ENCODE measurements around the gene TNFSF4. TPM values are rescaled to one million over a fixed set of nuclear protein-coding genes. Genes with fewer than 3 reads are reported as not detected.
A peak's percentile ranks its signal among the peaks of the same experiment; 100 is the strongest.
"Not testable (repeated sequence)": the region's sequence is repeated elsewhere in the genome, so short reads cannot be mapped to it uniquely, and the experiment has no call there.

TNFSF4 gene, protein sequence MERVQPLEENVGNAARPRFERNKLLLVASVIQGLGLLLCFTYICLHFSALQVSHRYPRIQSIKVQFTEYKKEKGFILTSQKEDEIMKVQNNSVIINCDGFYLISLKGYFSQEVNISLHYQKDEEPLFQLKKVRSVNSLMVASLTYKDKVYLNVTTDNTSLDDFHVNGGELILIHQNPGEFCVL
- 1 to 10 TPM; 1.9 to 2.3 TPM for total RNA-seq
- long read RNA-seq, partial matches to known transcripts, result 1 of 2 reads
- long read RNA-seq, other reads (novel, unspliced or antisense), result 1 of 2 reads

DNA sequence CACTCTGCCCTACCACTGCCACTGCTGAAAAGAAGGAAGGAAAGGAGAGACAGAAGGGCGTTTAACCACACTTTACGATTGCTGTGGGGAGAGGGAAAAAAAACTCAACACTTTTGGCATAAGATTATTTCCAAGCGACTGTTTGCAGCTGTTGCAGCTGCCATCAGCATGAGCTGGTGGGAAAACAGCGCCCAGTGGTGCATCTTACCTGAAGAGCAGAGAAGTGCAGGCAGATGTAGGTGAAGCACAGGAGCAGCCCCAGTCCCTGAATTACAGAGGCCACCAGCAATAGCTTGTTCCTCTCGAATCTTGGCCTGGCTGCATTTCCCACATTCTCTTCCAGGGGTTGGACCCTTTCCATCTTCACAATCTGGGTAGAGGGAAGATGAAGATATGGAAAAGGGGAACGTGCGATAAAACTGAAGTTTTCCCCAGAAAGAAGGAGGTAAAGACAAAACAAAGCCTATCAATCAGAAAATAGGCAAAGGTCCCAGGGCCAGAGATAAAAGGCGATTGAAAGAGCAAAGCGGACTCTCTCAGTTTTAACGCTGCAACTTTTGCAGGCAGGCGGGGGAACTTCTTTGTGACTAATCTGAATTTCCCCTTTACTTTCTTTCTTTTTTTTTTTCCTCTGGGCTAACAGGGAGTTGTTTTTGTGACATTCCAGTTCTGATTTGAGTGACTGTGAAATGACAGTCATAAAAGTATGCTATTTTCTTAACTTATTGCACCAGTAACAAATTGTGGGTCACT lies at the start of gene TNFSF4:
Gene TNFSF4 (minus strand): TSS at position 516 of the 753 bp plus-strand sequence. CDS start 155 bp downstream, at position 361.
- intact Hi-C loops (cut with DNase I), result no loop called here
- ATAC-seq (peak; percentile 24 to 46), DNase-seq (no peak)

DNA sequence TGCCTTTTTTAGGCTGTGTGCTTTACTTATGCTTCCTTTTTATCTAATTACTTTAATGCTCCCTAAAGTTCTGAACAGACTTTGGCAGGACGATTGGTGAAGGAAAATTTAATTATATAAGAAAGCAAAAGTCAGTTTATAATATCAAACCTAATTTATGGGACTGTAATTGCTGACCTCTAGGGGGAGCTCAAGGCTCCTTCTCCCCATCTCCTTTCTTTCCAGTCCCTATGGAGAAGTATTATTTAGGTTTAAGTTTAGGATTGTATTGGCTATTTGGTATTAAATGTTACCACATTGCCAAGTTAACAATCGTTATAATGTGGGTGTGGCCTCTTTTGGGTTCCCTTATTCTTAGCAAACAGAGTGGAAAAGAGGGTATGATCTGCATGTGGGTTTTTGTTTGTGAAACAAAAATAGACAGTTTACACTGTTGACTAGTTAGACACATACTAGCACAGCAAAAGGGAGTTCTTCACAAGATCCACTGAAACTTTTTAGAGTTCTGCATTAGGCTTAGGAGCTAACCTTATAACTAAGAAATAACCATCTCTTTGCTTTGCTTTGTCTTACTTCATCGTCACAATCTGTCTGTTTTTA lies 48.2 kb upstream of the TNFSF4 start:
- intact Hi-C loops (cut with DNase I), result loop anchor here (10.0 kb wide), 2 partner anchors 149 to 159 kb away; no protein-coding TSS in a partner anchor
- DNase-seq (no peak), ATAC-seq (peak in 1 of 2 donors; percentile 21)

GRCh38 chr1:173253046-173253445 lies 45.9 kb upstream of the TNFSF4 start:
- ATAC-seq, result no peak
- no peak for DNase-seq
- intact Hi-C loops (cut with DNase I), result loop anchor here (10.0 kb wide), 2 partner anchors 152 to 162 kb away; no protein-coding TSS in a partner anchor

- DNase-seq (peak; percentile 24), ATAC-seq (peak in 1 of 2 donors; percentile 92)
- intact Hi-C loops (cut with DNase I), result no loop called here
Measured at GRCh38 chr1:173249349-173249748, 42.2 kb upstream of the TNFSF4 start.

DNA sequence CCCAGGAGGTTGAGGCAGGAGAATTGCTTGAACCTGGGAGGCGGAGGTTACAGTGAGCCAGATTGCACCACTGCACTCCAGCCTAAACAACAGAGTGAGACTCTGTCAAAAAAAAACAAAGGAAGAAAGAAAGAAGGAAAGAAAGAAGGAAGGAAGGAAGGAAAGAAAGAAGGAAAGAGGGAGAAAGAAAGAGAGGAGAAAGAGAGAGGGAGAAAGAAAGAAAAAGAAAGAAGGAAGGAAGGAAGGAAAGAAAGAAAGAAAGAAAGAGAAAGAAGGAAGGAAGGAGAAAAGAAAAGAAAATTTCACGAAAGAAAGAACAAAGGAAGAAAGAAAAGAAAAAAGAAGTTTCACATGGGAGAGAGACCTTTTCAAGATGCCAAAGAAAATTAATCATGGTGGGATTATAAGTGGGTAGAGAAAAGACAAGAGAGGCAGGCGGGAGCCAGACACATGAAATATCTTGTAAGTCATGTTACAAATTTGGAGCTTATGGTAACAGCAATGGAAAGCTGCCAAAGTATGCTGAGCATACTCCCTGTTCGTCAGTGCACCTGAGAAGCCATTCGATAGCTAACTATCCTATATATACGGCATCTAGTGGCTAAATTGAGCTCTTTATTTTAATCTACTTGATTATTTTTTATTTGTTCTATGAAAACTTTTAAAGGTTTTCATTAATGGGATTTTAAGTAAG lies 41.3 kb upstream of the TNFSF4 start:
- DNase-seq (no peak), ATAC-seq (peak in 1 of 2 donors; percentile 61)
- intact Hi-C loops (cut with DNase I), result no loop called here

GRCh38 chr1:173245892-173246291 lies 38.8 kb upstream of the TNFSF4 start:
- intact Hi-C loops (cut with DNase I), result no loop called here
- no peak for ATAC-seq

GRCh38 chr1:173243300-173243699 lies 36.2 kb upstream of the TNFSF4 start:
- DNase-seq (no peak), ATAC-seq (no peak)
- intact Hi-C loops (cut with DNase I), result no loop called here

More at GRCh38 chr1:173245892-173246291, 38.8 kb upstream of the TNFSF4 start:
- DNase-seq, result no peak

DNA sequence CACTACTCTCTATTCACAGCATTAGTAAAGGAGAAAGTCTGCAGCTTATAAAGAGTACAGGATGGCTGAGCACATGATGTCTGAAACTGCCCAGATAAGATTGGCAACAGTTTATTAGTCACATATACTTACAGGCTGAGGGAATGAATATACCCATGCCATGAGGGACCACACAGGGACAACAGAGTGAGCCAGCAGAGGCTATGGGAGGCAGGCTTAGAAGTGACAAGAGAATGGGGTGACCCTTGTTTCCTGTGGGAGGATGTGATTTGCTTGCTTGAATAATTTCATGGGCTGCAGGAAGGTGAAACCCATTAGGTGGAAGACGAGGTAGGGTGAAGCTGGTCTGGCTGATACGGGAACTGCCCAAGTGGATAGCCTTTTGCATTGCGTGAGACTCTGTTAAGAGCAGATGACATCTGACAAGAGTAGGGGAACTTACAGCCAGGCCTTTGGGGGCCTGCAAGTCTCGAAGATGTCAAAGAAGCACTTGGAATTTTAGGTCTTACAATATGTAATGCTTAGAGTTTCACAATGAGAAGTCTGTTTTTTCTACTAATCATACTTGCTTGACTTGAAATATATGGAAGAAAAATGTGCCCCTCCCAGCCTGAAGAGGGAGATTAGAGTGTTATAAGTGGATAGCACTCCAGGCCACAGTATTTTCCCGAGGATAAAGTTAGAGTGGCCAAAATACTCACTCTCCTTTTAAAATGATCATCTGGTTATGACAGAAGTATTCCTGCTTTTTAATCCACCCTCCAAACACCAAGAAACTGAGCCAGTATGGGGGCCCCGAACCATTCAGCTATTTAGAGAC lies 34.6 kb upstream of the TNFSF4 start:
- ATAC-seq (no peak), DNase-seq (no peak)
- intact Hi-C loops (cut with DNase I), result no loop called here

DNA sequence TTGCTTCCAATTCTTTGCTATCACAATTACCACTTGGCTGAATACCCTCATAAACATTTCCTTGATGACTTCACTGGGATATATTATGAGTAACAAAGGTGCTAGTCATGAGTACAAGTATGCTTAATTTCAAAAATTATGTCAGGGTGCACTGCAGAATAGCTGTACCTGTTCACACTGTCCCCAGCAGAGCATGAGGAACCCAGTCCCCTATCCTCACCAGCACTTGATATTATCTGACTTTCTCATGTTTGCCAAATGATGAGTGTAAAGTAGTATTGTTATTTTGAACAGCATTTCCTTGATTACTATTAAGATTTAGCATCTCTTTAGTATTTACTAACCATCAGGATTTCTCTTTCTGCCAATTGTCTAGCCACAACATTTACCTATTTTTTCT lies 33.5 kb upstream of the TNFSF4 start:
- intact Hi-C loops (cut with DNase I), result no loop called here
- no peak for ATAC-seq
- no peak for DNase-seq

- DNase-seq, result no peak
- intact Hi-C loops (cut with DNase I), result no loop called here
- no peak for ATAC-seq
Measured at GRCh38 chr1:173239058-173239457, 31.9 kb upstream of the TNFSF4 start.

GRCh38 chr1:173234899-173235298 lies 27.8 kb upstream of the TNFSF4 start:
- no peak for DNase-seq
- ATAC-seq, result no peak
- intact Hi-C loops (cut with DNase I), result no loop called here

GRCh38 chr1:173234434-173234833 lies 27.3 kb upstream of the TNFSF4 start:
- intact Hi-C loops (cut with DNase I); ATAC-seq; DNase-seq: not testable (repeated sequence)

DNA sequence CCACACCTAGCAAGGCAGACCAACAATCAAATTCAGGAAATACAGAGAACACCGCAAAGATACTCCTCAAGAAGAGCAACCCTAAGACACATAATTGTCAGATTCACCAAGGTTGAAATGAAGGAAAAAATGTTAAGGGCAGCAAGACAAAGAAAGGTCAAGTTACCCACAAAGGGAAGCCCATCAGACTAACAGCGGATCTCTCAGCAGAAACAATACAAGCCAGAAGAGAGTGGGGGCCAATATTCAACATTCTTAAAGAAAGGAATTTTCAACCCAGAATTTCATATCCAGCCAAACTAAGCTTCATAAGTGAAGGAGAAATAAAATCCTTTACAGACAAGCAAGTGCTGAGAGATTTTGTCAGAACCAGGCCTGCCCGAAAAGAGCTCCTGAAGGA lies 21.9 kb upstream of the TNFSF4 start:
- DNase-seq; intact Hi-C loops (cut with DNase I); ATAC-seq: not testable (repeated sequence)

DNA sequence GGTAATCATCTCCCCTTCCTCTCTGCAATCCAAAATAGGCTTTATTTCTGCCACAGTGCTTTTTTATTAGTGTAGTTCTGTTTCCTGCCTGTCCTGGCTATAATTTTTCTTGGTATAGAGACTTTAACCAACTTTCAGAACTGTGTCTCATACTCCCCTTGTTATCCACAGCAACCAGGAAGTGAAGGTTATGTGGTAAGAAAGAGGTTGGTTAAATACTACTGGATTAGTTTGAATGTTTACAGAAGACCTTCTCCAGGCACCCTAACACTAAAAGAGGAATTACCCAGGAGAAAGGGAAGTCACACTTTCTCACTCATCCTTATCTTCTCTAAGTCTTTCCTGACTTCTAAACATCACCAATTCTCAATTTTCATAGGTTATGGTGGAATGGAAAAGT lies 17.8 kb upstream of the TNFSF4 start:
- DNase-seq, result no peak
- intact Hi-C loops (cut with DNase I), result no loop called here
- ATAC-seq, result no peak

GRCh38 chr1:173224280-173224892 lies 17.3 kb upstream of the TNFSF4 start:
- DNase-seq (no peak), ATAC-seq (no peak)
- intact Hi-C loops (cut with DNase I), result no loop called here

DNA sequence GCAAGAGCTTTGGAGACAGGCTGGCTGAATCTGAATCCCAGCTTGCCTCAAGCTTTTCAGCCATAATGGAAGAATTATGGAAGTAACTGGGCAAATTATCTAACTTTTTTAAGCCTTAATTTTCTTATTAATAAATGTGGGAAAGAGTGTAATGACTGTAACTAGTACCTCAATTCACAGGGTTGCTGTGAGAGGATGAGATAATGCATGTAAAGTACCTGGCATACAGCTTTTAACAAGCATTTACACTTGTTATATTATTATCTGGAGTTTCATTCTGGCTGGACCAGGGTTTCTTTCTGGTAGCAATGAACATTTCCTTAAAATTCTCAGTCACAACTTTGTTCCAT lies 15.9 kb upstream of the TNFSF4 start:
- ATAC-seq (no peak), DNase-seq (no peak)
- intact Hi-C loops (cut with DNase I), result no loop called here

DNA sequence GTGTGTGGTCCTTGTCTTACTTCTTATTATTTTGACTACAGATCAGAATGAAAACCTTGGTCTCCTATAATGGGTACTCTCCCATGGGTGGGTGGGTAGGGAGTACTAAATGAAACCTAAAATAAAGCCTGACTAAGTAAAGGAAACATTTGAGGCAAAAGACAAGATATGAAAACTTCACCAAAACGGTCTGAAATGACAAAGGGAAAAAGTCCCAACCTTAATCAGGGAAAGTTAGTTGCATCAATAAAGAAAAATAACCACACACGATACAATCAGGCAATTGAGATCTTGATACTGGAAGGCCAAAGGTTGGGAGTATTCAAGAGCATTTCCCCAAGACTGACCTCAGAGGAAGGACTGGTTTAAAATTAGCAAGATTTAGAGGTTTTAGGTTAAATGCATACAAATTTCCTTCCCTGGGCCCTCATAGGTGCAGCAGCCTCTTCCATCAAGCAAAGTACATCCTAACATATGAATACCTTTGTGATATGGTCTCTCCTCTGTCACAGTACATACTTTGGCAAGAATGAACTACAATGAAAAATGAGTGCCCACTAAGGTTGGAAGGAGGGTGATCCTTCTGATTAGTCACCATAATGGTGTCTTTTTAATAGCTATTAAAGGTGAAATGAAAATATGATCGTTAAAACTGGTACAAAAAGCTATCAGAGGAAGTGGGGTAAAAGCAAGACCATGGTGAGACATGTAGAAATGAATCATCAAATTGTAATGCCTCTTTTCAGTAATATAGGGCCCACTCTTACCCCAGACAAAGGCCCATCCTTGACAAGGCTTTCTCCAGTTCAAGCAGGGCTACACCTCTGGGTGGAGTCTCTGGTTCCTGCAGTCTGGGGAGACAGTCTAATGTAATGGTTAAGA lies 15.3 kb upstream of the TNFSF4 start:
- DNase-seq (no peak), ATAC-seq (no peak)
- intact Hi-C loops (cut with DNase I), result no loop called here
